GM12801 (cell line): ENCODE measurements around the gene CYP27B1.
A peak's percentile ranks its signal among the peaks of the same experiment; 100 is the strongest.

Experiments used
- CTCF ChIP-seq: IDR thresholded peaks from one replicate; pipeline ENCODE4 v1.5.1; 2011; ENCODE audit warnings: control low read depth; ENCODE audit not compliant: insufficient read length; ENCODE audit errors: extremely low read depth

The CYP27B1 gene

DNA sequence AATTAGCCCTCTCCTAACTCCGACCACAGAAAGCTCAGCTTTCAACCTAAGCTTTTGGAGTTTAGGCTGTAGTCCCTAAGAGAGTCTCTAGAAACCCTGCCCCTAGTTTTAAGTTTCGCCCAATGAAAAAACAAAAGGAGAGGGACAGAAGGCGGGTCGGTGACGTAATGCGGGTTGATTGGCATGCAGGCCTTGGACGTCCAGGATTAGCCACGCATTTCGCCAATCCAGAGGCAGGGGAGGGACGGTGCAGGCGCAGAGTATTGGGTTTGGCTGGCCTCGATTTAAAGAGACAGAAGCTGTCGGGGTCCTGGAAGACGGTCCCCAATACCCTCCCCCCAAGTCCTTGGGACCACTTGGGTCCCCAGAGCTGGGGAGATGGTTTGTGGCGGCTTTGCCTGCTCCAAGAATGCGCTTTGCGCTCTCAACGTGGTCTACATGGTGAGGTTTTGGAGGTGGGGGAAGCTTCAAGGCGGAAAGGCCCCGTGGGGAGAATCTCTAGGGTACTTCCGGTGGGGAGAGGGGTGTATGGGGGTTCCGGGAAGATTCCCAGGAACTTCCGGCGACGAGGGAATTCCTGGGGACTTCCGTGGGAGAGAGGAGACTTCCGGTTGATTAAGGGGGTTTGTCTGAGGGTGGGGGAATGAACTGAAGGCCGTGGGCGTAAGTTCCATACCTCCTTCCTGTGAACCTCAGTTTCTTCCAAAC lies 21.9 kb downstream of the CYP27B1 start, which contains the start of gene TSPAN31:
Gene TSPAN31 (plus strand): TSS at position 263 of the 708 bp plus-strand sequence. CDS start 116 bp downstream, at position 379.
- no peak for TF ChIP-seq CTCF

DNA sequence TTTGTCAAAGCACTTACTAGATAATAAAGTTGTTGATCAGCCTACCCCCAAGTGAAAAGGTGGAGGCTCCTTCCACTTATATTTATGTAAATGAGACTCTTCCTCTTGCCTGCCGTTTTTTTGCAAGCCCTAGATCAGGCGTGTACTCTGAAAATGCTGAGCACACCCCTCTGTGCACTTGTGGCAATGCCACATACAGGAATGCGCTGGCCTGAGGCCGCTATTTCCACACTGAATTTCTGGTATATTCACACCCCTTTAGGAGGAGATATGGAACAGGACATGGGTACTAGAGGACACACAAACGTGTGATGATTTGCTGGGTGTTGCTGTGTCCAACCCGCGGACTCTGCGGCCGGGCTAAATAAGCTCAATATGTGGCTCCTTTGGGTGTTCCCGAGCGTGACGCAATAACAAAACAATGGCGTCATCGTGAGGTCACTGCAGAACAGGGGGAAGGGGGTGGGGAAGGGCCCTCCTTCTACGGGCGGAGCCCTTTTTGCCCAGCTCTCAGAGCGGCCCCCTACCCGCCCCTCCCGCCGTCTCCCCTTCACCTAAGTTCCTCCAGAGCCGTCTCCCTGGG lies 22.6 kb downstream of the CYP27B1 start:
- TF ChIP-seq CTCF, result no peak

DNA sequence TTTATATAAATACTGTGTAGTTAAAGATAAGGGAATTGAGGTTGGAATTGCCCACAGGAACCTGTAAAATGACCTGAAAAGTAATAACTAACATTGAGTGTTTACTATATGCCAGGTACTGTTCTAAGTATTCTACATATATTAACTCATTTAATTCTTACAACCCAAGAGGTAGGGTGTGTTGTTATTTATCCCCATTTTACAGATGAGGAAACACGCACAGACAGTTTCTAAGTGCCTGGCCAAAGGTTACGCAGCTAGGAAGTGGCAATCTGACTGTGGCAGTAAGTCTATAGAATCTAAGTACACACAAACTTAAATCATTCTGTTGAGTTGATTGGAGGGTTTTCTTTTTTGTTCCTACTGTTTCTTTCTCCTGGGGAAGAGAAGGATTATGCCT lies 23.1 kb downstream of the CYP27B1 start:
- no peak for TF ChIP-seq CTCF

DNA sequence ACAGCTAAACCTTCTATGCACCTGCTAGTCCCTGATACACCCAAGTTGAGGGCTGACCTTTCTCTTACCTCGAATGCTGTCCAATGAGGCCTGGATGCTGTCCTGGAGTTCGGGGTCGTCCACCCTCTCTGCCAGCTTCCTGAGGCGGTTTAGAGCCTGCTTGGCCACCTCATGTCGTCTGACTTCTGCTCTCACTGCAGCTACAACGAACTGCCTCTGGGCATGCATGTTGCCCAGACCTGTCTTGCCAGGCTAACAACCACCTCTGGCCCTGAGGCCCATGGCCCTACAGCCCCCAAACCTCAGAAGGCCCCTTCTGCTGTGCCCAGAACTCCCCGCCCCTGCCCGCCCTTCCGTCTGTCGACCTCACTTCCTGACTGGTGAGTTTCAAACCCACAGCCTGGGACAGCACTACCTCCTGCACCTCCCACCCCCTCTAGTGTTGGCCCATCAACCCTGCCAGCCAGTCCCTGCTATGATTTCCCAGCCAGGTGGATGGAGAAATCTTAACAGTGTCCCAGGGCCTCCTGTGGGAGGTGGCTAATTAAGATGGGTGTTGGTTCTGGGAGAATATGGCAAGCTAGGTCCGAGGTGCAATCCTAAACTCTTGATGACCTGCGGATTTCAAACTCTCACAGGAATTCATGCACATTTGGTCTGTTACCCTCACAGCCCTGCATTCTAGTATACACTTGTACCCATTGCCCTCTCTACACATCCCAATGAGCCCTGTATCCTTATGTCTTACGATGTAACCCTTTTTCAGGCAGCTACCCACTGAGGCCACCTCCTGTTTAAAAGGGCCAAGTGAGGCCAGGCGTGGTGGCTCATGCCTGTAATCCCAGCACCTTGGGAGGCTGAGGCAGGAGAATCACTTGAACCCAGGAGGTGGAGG lies 24.8 kb downstream of the CYP27B1 start:
- peak; percentile 8 for TF ChIP-seq CTCF

DNA sequence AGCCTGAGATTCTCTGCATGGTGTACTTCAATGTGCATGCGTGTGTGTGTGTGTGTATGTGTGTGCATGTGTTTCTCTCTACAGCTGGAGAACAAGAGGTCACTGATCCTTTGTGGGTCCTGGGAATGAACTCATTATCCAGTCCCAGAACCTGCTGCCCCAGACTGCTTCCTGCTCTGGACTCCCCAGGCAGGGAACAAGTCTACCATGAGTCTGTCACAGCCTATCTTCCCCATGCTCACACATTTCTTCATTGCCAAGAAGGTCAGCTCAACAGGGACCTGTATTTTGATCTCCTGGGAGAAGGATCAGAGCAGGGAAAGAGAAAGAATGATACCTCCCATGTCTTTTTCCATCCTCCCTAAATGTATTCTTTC lies 25.5 kb downstream of the CYP27B1 start:
- no peak for TF ChIP-seq CTCF

DNA sequence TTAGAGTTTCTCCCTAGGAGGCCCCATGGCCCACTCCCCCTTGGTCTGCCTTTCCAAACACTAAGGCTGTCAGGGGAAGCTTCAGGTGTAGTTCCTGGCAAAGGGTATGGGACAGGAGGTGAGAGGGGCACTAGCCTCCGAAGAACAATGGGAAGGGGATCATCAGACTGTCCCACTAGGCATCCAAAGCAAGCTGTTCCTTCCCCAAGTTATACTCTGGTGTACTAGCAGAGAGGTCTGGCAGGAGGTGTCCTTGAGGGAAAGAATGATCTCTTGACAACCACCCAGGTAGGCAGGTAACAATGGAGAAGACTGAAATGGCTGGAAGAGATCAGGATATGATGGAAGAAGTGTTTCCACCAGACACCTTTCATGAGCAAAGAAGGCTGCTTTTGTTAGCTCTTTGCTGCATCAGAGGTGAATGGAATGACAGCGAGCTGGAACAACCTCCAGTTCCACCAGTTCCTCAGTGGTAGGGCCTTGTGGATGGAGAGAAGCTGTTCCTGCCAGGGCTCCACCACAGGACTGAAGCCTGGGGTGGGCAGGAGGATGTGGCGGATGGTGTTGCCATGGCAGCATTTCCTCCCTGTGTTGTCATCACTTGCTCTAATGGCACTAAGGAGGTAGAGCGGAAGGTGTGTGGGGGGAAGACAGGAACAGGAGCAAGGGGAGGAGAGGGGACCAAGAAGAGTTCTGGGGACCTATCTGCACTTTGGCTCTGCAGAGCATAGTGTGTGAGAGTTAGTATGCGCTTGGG lies 26.0 kb downstream of the CYP27B1 start:
- no peak for TF ChIP-seq CTCF
